ENCODE measurements around the gene KDM2A.

- no peak for TF ChIP-seq POLR2A (IDR thresholded peaks at IDR 0.05)
- TF ChIP-seq, protein P1, sequence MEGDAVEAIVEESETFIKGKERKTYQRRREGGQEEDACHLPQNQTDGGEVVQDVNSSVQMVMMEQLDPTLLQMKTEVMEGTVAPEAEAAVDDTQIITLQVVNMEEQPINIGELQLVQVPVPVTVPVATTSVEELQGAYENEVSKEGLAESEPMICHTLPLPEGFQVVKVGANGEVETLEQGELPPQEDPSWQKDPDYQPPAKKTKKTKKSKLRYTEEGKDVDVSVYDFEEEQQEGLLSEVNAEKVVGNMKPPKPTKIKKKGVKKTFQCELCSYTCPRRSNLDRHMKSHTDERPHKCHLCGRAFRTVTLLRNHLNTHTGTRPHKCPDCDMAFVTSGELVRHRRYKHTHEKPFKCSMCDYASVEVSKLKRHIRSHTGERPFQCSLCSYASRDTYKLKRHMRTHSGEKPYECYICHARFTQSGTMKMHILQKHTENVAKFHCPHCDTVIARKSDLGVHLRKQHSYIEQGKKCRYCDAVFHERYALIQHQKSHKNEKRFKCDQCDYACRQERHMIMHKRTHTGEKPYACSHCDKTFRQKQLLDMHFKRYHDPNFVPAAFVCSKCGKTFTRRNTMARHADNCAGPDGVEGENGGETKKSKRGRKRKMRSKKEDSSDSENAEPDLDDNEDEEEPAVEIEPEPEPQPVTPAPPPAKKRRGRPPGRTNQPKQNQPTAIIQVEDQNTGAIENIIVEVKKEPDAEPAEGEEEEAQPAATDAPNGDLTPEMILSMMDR (IDR thresholded peaks at IDR 0.05): no peak
These were observed 114.6 kb downstream of the KDM2A start for GRCh38 chr11:67233584-67234190.

Measured in uterus (tissue), 2 donors.